HL-60 (cell line): ENCODE measurements around the gene CSMD2.

ENCODE experiments used
- DNase-seq, 2 experiments: peaks; one replicate each; pipeline ENCODE4 v3.0.0-alpha.2; 2010 to 2020; ENCODE audit warnings: low read depth in 1 of 2, low spot score in 1 of 2
- H3K27ac ChIP-seq: fragments of 250-450 bp; sonication (Bioruptor Pico); replicated peaks from 2 replicates; pipeline ENCODE4 v1.5.1; 2020; ENCODE audit warnings: mild to moderate bottlenecking, moderate library complexity
- H3K27me3 ChIP-seq: fragments of 250-450 bp; sonication (Bioruptor Pico); 2 replicates; pipeline ENCODE4 v1.5.1; 2021; ENCODE audit warnings: mild to moderate bottlenecking, moderate library complexity; ENCODE audit not compliant: insufficient read depth, poor library complexity, severe bottlenecking
- H3K4me3 ChIP-seq: replicated peaks from 2 replicates; pipeline ENCODE4 v1.5.1; 2011; ENCODE audit warnings: mild to moderate bottlenecking, control low read depth, low read length; ENCODE audit not compliant: insufficient read depth
- GABPA ChIP-seq: IDR thresholded peaks from 2 replicates; pipeline ENCODE4 v1.6.1; 2012; ENCODE audit warnings: low read depth
- POLR2AphosphoS5 ChIP-seq: IDR thresholded peaks from 2 replicates; pipeline ENCODE4 v1.6.1; 2012; ENCODE audit warnings: low read depth
- SPI1 ChIP-seq: IDR thresholded peaks from 2 replicates; pipeline ENCODE4 v1.6.1; 2012; ENCODE audit warnings: low read depth, mild to moderate bottlenecking, borderline replicate concordance
- TF ChIP-seq, protein P1 (sequence below): IDR thresholded peaks from one replicate; pipeline ENCODE4 v1.5.1; 2011; ENCODE audit warnings: low read length, control low read depth, inconsistent platforms; ENCODE audit not compliant: insufficient read depth
- TF ChIP-seq, protein P2 (sequence below): IDR thresholded peaks from 2 replicates; pipeline ENCODE4 v1.6.1; 2012; ENCODE audit warnings: low read depth; ENCODE audit not compliant: insufficient replicate concordance

CSMD2 gene

DNA sequence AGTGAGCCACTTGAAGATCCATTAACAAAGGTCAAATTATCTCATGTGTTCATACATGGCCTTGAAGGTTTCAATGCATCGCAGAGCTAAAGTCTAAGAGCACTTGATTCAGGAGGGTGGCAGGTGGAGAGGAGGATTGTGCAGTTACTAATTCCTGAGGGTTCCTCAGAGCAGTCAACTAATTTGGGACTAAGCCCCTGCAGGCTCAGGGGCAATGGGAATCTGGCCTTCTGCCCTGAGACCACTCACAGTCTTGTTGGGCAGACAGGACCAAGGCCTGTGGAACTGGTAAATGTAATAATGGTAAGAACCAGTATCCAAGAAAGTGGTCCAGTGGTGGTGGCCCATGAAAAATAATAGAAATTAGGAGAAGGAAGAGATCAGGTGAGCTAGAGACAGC lies 428.5 kb downstream of the CSMD2 start:
- Histone ChIP-seq H3K27me3 (no peaks in the 10 kb centered on the region), H3K27ac (no peak overlapping the region), H3K4me3 (no peak overlapping the region)
- no peak for DNase-seq
- TF ChIP-seq GABPA (no peak), POLR2AphosphoS5 (no peak), SPI1 (no peak)
- TF ChIP-seq, protein P1, sequence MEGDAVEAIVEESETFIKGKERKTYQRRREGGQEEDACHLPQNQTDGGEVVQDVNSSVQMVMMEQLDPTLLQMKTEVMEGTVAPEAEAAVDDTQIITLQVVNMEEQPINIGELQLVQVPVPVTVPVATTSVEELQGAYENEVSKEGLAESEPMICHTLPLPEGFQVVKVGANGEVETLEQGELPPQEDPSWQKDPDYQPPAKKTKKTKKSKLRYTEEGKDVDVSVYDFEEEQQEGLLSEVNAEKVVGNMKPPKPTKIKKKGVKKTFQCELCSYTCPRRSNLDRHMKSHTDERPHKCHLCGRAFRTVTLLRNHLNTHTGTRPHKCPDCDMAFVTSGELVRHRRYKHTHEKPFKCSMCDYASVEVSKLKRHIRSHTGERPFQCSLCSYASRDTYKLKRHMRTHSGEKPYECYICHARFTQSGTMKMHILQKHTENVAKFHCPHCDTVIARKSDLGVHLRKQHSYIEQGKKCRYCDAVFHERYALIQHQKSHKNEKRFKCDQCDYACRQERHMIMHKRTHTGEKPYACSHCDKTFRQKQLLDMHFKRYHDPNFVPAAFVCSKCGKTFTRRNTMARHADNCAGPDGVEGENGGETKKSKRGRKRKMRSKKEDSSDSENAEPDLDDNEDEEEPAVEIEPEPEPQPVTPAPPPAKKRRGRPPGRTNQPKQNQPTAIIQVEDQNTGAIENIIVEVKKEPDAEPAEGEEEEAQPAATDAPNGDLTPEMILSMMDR: no peak
- TF ChIP-seq, protein P2, sequence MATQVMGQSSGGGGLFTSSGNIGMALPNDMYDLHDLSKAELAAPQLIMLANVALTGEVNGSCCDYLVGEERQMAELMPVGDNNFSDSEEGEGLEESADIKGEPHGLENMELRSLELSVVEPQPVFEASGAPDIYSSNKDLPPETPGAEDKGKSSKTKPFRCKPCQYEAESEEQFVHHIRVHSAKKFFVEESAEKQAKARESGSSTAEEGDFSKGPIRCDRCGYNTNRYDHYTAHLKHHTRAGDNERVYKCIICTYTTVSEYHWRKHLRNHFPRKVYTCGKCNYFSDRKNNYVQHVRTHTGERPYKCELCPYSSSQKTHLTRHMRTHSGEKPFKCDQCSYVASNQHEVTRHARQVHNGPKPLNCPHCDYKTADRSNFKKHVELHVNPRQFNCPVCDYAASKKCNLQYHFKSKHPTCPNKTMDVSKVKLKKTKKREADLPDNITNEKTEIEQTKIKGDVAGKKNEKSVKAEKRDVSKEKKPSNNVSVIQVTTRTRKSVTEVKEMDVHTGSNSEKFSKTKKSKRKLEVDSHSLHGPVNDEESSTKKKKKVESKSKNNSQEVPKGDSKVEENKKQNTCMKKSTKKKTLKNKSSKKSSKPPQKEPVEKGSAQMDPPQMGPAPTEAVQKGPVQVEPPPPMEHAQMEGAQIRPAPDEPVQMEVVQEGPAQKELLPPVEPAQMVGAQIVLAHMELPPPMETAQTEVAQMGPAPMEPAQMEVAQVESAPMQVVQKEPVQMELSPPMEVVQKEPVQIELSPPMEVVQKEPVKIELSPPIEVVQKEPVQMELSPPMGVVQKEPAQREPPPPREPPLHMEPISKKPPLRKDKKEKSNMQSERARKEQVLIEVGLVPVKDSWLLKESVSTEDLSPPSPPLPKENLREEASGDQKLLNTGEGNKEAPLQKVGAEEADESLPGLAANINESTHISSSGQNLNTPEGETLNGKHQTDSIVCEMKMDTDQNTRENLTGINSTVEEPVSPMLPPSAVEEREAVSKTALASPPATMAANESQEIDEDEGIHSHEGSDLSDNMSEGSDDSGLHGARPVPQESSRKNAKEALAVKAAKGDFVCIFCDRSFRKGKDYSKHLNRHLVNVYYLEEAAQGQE: no peak

DNA sequence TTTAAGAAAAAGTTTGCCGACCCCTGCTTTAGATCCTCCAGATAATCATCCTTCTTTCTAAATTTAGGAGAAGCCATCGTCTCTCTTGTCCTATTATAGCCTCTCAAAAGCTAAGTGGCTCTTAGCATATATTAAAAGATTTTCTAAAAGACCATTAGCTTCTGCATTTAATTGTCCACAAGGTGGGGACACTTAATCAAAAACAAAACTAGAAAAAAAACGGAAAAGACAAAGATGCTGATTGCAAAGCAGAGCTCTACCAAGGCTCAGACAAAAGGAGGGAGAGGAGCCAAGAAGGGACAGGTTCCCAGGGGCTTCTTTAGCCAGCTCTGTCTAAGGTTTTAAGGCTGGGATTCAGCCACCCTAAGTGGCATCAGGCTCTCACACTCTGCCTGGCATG lies 429.4 kb downstream of the CSMD2 start:
- DNase-seq: no peak
- H3K27ac ChIP-seq: no peak overlapping the region
- TF ChIP-seq GABPA (no peak), POLR2AphosphoS5 (no peak), SPI1 (no peak)
- TF ChIP-seq, protein P2: no peak
- TF ChIP-seq, protein P1: no peak
- no peaks in the 10 kb centered on the region for H3K27me3 ChIP-seq
- H3K4me3 ChIP-seq: no peak overlapping the region

DNA sequence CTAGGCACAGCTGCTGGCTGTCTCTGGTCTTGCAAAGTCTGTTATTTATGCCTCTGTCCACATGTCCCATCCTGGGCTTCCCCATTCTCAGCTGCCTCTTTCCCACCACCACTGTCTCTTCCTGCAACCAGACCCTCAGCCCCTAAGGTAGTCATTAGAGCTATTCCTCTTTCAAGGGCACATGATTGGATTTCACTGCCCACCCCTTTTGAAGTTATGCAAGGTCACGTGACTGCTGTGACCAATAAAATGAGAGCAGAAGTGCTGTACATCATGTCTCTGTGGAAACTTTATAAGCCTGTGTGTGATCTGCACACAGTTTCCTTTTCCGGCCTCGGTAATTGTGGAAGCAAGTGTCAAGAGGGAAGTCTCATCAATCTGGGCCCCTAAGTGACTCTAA lies 437.7 kb downstream of the CSMD2 start:
- Histone ChIP-seq H3K27me3 (no peaks in the 10 kb centered on the region), H3K27ac (no peak overlapping the region), H3K4me3 (no peak overlapping the region)
- no peak for DNase-seq
- TF ChIP-seq, protein P2: no peak
- TF ChIP-seq SPI1 (no peak), GABPA (no peak), POLR2AphosphoS5 (no peak)
- TF ChIP-seq, protein P1: no peak
